Central memory CD4-positive, alpha-beta T cell (primary cell): Measurements from ENCODE around the gene PLPP2.
"Not testable (repeated sequence)": the region's sequence is repeated elsewhere in the genome, so short reads cannot be mapped to it uniquely, and the experiment has no call there.

Experiments
- DNase-seq: peaks from one replicate; pipeline ENCODE4 v3.0.0; 2022

Gene PLPP2

GRCh38 chr19:292281-292884 is 1.2 kb upstream of the PLPP2 start:
- DNase-seq = no peak

- no peak for DNase-seq
Measured at GRCh38 chr19:291561-292280, 518 bp upstream of the PLPP2 start.

- DNase-seq = no peak
Measured at GRCh38 chr19:290372-291005, 714 bp downstream of the PLPP2 start.

- peak; percentile 23 for DNase-seq
Measured at GRCh38 chr19:289651-290371, 1.4 kb downstream of the PLPP2 start.

- no peak for DNase-seq
Measured at GRCh38 chr19:288911-289310, 2.3 kb downstream of the PLPP2 start.

- DNase-seq = no peak
Measured at GRCh38 chr19:287381-287871, 3.8 kb downstream of the PLPP2 start.

GRCh38 chr19:283395-283794 is 7.8 kb downstream of the PLPP2 start:
- DNase-seq = no peak

- no peak for DNase-seq
Measured at GRCh38 chr19:282501-282900, 8.7 kb downstream of the PLPP2 start.

GRCh38 chr19:281992-282391 is 9.2 kb downstream of the PLPP2 start:
- no peak for DNase-seq

- DNase-seq = no peak
Measured at GRCh38 chr19:281156-281853, 9.9 kb downstream of the PLPP2 start.

GRCh38 chr19:280541-281009 is 10.6 kb downstream of the PLPP2 start:
- no peak for DNase-seq

- DNase-seq = no peak
Measured at GRCh38 chr19:279656-280055, 11.5 kb downstream of the PLPP2 start.

- DNase-seq = no peak
Measured at GRCh38 chr19:279231-279630, 12.0 kb downstream of the PLPP2 start.

GRCh38 chr19:277581-278165 is 13.5 kb downstream of the PLPP2 start:
- no peak for DNase-seq

GRCh38 chr19:277131-277530 is 14.1 kb downstream of the PLPP2 start:
- DNase-seq = no peak

- DNase-seq = no peak
Measured at GRCh38 chr19:275958-276646, 15.1 kb downstream of the PLPP2 start.

GRCh38 chr19:275000-275399 is 16.2 kb downstream of the PLPP2 start:
- DNase-seq = no peak

- no peak for DNase-seq
Measured at GRCh38 chr19:273393-273792, 17.8 kb downstream of the PLPP2 start.

- no peak for DNase-seq
Measured at GRCh38 chr19:271856-272255, 19.3 kb downstream of the PLPP2 start.

GRCh38 chr19:270766-271318 is 20.4 kb downstream of the PLPP2 start:
- not testable (repeated sequence) for DNase-seq

GRCh38 chr19:269241-269640 is 22.0 kb downstream of the PLPP2 start:
- no peak for DNase-seq
